Muscle of arm (tissue), 12 donors: ENCODE data around the gene COL15A1. TPM values are rescaled to one million over a fixed set of nuclear protein-coding genes. Genes with fewer than 3 reads are reported as not detected.

ENCODE experiments used
- DNase-seq: peaks from one replicate; pipeline ENCODE4 v3.0.0-alpha.2; 2013
- polyA plus RNA-seq, 12 donors: library from polyadenylated mRNA; unstranded; fragments of 120-200 nt; gene quantifications; one replicate each; pipeline ENCODE4 v1.2.1, GENCODE V29; 2013; ENCODE audit not compliant: insufficient read length in 12 of 12

Gene COL15A1
- polyA plus RNA-seq, 12 donors = 94.2 to 243 (median 172) TPM; not detected in 1

DNA sequence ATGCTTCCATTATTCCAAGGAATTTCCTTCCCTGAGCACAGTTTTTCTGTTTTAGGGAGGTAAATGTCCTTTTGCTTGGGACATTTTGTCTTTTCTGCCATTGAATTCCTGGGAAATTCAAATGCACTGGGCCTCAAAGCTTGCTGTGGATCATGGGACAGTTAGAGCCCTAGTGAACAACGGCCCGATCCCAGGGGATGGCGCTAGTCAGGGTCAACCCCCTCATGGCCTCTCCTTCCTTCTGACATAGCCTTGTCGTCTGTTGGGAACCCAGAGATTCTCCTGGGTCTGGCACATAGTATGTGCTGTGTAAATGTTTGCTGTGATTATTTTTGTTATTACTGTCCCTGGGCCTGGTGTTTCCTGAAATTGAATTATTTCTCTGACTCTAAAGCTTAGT is 30.7 kb upstream of the COL15A1 start:
- no peak for DNase-seq

GRCh38 chr9:98913705-98914104 is 30.0 kb upstream of the COL15A1 start:
- no peak for DNase-seq

- DNase-seq = no peak
These were observed 28.1 kb upstream of the COL15A1 start for GRCh38 chr9:98915599-98915998.

DNA sequence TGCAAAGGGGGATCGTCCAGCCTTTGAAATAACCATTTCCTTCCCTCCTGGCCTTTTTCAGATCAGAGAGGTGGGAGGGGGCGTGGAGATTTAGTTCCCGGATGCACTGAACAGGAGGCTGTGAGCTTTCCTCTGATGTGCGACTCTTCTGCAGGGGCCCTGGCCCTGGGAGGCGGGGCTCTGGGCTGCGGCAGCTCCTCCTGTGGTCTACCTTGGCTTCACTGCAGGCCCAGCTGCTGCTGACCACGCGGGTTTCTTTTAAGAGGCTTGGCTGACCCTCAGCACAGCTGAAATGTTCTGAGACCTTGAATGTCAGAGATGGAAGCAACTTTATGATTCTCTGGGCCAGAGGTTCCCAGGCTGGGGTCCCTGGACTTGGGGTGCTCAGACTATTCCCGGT is 27.0 kb upstream of the COL15A1 start:
- peak; percentile 77 for DNase-seq

- no peak for DNase-seq
These were observed 25.8 kb upstream of the COL15A1 start for GRCh38 chr9:98917746-98918487.

DNA sequence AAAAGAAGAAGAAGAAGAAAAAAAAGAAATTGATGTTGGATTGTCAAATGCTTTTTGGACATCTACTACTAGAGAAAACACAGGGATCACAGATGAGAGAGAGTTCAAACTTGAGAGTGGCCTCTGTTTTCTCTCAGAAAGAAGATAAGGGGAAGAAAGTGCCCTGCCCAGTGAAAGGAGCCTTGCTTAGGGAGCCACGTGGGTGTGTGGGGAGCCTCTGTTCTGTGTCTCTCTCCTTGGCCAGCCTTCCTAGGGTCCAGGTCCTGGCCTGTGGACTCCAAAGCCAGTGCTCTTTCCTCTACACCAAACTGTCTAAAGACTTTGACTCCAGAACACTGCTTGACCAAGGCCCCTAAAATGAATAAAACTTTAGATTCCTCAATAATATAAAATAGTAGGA is 22.0 kb upstream of the COL15A1 start:
- DNase-seq = no peak

- no peak for DNase-seq
These were observed 20.8 kb upstream of the COL15A1 start for GRCh38 chr9:98922721-98923435.

DNA sequence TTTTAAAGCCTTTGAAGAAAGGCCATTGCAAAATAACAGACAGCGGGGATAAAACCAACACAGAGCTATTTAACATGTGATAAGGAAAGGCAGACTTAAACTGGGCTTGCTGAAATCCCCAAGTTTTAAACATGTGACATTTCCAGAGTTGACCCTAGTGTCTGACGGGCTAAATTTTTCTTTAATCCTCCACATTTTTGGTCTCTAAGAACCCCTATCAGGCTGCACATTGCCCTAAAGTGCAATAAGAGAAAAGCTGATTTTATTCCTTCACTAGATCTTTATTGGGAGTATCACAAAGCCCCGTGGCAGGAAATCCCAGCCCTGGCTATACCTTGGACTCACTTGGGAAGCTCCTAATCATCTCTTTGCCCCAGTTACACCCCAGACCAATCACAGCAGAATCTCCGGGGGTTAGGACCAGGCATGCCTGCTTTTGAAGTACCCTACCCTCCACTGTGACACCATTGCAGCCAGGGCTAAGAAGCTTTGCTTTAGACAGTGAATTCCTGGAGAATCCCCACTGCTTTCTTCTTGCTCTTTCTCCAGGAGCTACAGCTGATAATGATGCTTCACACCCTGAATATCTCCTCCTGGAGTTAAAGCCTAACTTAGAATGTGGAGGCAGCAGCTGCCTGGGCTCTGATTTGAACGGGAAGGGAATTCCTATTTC is 20.1 kb upstream of the COL15A1 start:
- no peak for DNase-seq

- no peak for DNase-seq
These were observed 18.5 kb upstream of the COL15A1 start for GRCh38 chr9:98924946-98925820.

GRCh38 chr9:98925956-98926355 is 17.8 kb upstream of the COL15A1 start:
- DNase-seq = no peak

GRCh38 chr9:98927724-98928123 is 16.0 kb upstream of the COL15A1 start:
- DNase-seq = no peak

GRCh38 chr9:98929071-98929470 is 14.6 kb upstream of the COL15A1 start:
- DNase-seq = no peak

- no peak for DNase-seq
These were observed 13.8 kb upstream of the COL15A1 start for GRCh38 chr9:98929895-98930341.

GRCh38 chr9:98930792-98931191 is 12.9 kb upstream of the COL15A1 start:
- no peak for DNase-seq

DNA sequence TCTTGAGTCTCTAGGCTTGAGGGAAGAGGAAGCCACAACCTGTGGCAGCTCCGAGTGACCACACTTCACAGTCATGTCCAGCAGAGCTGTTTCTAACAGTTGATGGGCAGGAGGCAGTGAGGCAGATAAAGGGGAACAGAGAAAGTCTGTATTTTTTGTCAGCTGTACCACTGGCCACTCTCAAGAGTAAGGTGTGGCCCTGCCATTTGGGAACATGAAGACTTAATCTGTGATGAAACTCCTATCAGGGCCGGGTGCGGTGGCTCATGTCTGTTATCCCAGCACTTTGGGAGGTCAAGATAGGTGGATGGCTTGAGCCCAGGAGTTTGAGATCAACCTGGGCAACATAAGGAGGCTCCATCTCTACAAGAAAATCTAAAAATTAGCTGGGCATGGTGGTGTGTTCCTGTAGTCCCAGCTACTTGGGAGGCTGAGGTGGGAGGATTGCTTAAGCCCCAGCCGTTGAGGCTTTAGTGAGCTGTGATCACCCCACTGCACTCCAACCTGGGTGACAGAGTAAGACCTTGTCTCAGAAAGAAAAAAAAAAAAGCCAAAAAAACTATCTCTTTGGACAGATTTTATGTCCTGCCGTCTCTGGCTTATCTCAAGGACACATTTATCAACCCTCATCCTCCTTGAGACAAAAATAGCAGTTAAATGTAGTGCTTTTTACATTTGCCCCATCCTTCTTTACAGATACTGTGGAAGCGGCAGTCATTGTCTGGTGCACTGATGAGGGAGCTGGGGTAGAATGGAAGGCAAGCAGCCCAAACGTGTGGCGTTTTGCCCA is 11.9 kb upstream of the COL15A1 start:
- DNase-seq = no peak

DNA sequence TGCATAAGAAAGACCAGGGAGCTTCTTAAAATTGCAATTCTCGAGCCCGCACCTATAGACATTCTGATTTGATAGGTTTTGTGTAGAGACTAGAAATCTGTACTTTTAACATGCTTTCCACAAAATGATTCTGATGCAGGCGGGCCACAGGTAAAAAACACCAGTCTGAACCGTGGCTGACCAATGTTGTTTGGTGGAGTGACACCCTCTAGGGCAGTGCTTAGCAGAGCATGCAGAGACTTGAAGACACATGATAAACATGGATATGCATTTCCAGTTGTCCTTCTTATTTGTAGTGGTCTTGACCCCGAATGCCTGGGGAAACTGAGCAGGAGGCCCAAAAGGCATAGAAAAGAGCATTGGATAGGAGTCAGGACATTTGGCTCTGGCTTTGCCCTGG is 10.5 kb upstream of the COL15A1 start:
- DNase-seq = no peak

DNA sequence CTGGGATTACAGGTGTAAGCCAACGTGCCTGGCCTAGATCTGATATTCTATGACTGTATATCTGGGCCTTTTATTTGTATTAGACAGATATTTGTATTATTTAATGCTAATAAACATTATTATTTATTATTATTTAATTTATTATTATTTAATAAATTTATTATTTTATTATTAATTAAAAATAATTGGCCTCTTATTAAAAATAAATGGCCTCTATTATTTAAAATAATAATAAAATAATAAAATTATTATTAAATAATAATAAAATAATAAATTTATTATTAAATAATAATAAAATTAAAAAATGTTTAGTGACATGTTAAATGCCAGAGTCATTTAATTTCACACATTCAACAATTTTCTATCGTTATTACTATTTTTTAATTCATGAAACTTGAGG is 9.8 kb upstream of the COL15A1 start:
- no peak for DNase-seq

- no peak for DNase-seq
These were observed 8.6 kb upstream of the COL15A1 start for GRCh38 chr9:98935071-98935505.

- no peak for DNase-seq
These were observed 3.4 kb upstream of the COL15A1 start for GRCh38 chr9:98940276-98940675.

- no peak for DNase-seq
These were observed 1.7 kb upstream of the COL15A1 start for GRCh38 chr9:98941946-98942523.
